Fibroblast of pulmonary artery (primary cell): ENCODE results near the gene SERPINE2.

Source experiments
- DNase-seq: peaks from one replicate; pipeline ENCODE4 v3.0.0-alpha.2; 2010; ENCODE audit warnings: low read depth
- H3K4me3 ChIP-seq: replicated peaks from 2 replicates; pipeline ENCODE4 v1.5.1; 2011; ENCODE audit warnings: low read depth, mild to moderate bottlenecking, control low read depth, low read length, moderate library complexity
- CTCF ChIP-seq: IDR thresholded peaks from 2 replicates; pipeline ENCODE4 v1.5.1; 2011; ENCODE audit warnings: mild to moderate bottlenecking, control low read depth, low read length, inconsistent platforms; ENCODE audit errors: missing control alignments

Gene SERPINE2

GRCh38 chr2:223972656-223973102 is 66.4 kb downstream of the SERPINE2 start:
- no peak for TF ChIP-seq CTCF
- DNase-seq, result no peak
- H3K4me3 ChIP-seq, result no peak overlapping the region

- TF ChIP-seq CTCF, result no peak
- H3K4me3 ChIP-seq, result no peak overlapping the region
- no peak for DNase-seq
These were observed 67.4 kb downstream of the SERPINE2 start for GRCh38 chr2:223971731-223972130.

- H3K4me3 ChIP-seq, result no peak overlapping the region
- DNase-seq, result peak; percentile 79
- TF ChIP-seq CTCF, result peak; percentile 92
These were observed 68.5 kb downstream of the SERPINE2 start for GRCh38 chr2:223970343-223971128.

GRCh38 chr2:223969856-223970255 is 69.2 kb downstream of the SERPINE2 start:
- TF ChIP-seq CTCF, result no peak
- DNase-seq, result no peak
- no peak overlapping the region for H3K4me3 ChIP-seq

- TF ChIP-seq CTCF, result no peak
- DNase-seq, result no peak
- H3K4me3 ChIP-seq, result no peak overlapping the region
These were observed 69.8 kb downstream of the SERPINE2 start for GRCh38 chr2:223969315-223969714.

GRCh38 chr2:223967981-223968380 is 71.1 kb downstream of the SERPINE2 start:
- DNase-seq, result no peak
- H3K4me3 ChIP-seq, result no peak overlapping the region
- TF ChIP-seq CTCF, result no peak

GRCh38 chr2:223959688-223960087 is 79.4 kb downstream of the SERPINE2 start:
- TF ChIP-seq CTCF, result no peak
- peak; percentile 53 for DNase-seq
- H3K4me3 ChIP-seq, result peak overlapping the region; percentile 6
